Stimulated activated CD8-positive, alpha-beta memory T cell treated with anti-CD3 and anti-CD28 coated beads, Interleukin-12 subunit alpha, Interleukin-12 subunit beta, amount 100 ng/mL, for 24 hours (primary cell): Measurements from ENCODE around the gene DYNLRB1.
A peak's percentile ranks its signal among the peaks of the same experiment; 100 is the strongest.
"Not testable (repeated sequence)": the region's sequence is repeated elsewhere in the genome, so short reads cannot be mapped to it uniquely, and the experiment has no call there.

Experiments used
- DNase-seq: peaks from one replicate; pipeline ENCODE4 v3.0.0-alpha.2; 2020; ENCODE audit errors: extremely low read depth

The DYNLRB1 gene

DNA sequence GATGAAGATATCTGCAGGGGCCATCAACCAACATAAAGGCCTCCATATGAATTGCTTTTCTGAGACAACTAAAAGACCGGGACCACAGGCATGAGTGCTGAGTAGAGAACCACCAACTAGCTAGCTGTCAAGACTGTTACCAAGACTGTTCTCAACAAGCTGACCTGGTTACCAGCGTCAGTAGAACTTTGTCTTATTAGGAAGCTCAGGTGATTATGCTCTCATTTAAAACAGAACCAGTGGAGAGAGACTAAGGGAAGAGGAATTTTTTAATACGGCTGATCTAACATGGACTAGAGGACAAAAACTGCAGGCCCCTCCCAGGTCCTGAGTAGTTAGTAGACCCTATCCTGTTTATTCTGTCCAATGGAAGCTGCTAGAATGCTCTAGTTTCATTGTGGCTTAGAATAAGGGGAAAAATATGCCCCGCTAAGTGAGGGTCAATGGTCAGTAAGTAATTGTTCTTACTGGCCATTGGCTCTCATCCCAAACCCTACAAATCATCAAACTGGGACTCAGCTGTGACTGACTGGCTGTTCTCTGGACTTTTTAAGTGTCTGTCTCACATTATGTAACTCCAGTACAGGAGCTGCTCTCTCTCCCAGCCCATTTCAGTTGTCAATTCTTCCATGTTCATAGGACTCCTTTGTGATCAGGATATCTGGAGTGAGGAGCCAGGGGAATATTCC, 3.8 kb upstream of the DYNLRB1 start:
- no peak for DNase-seq

DNA sequence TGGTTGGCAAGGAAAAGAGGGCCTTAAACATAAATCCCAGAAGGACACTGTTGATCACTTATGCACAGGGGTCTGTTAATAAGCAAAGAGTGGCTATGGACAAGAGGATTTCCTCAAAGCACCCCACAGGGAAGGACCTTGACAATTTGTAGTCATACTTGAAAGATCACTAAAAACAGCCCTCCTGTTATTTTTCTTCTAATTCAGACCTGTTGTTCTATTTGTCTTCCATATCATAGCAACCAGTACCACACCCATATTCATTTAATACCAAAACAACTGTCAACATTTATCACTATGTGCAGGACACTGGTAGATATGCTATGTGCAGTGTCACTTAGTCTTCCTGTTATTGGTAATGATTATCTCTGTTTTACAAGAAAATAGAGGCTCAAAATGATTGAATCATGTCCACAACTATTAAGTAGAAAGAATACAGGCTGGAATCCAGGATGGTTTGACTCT, 3.2 kb upstream of the DYNLRB1 start:
- DNase-seq, result no peak

DNA sequence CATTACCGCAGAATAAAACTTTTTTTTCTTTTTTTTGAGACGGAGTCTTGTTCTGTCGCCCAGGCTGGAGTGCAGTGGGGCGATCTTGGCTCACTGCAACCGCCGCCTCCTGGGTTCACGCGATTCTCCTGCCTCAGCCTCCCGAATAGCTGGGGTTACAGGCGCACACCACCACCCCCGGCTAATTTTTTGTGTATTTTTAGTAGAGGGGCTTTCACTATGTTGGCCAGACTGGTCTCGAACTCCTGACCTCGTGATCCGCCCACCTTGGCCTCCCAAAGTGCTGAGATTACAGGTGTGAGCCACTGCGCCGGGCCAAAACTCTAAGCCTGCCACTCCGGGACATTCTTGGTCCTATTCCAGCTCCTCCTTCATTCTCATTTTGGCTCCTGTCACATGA, 2.2 kb upstream of the DYNLRB1 start:
- DNase-seq, result not testable (repeated sequence)

DNA sequence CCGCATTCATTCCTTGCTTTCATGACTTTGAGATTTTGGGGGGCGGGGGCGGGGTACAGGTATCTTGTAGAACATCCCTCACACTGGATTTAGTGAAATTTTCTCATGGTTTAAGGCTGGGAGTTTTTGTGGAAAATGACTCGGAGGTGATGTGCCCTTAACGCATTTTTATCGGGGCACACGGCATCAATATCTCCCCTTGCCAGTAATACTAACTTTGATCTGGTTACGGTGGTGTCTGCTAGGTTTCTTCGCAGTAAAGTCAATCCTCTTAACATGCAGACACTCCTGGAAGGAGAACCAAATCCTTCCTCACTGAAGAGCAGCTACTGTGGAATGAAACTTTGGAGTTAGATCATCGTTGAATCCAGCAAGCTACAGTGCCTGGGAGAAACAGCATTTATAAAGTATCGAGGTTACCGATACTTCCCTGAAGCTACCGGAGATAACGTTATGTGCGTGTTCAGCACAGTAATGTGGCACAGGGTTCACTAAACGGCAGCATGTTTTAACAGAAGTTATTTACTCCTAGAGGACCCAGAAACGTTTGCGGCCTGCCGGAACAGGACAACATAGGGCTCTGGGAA, 1.2 kb upstream of the DYNLRB1 start:
- DNase-seq, result no peak

DNA sequence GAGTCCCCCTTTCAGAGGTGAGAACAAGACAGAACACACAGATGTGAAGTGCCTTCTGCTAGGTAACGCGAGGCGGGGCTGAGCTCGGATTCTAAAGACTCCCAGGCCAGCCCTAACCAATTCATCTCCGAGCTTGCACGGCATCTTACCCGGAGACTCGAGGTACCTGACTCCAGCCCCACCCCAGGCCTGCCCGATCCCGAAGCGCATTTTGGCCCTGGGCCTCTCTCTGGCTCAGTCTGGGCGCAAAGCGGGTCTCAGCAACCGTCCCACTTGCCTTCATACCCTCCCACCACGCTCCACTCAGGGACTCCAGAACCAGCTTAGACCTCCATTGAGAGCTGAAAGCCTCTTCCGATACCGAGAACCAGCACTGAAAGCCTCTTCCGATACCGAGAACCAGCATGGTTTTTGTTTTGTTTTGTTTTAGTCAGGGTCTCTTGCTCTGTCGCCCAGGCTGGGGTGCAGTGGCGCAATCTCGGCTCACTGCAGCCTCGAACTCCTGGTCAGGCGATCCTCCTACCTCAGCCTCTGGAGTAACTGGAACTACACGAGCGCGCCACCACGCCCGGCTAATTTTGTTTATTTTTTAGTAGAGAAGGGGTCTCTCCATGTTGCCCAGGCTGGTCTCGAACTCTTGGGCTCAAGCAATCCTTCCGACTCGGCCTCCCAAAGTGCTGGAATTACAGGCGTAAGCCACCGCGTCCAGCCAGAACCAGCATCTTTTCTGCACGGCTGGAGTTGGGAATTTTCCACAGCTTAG, 557 bp upstream of the DYNLRB1 start:
- peak; percentile 35 for DNase-seq

DNA sequence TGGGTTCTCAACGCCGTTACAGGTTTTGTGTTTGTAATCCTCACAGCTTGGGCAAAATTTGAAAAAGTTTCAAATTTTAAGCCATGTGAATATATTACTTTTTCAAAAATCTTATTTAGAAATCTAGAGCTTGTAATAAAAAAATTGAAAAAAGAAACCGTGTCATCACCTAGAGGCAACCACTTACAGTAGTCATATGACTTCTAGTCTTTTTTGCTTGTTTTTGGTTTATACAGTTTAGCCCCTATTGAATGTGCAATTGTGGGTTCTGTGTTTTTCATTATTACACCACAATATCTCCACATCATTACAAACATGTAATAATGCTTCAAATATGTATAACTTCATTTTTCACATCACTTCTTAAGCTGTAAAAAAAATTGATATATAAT, 888 bp downstream of the DYNLRB1 start:
- no peak for DNase-seq

DNA sequence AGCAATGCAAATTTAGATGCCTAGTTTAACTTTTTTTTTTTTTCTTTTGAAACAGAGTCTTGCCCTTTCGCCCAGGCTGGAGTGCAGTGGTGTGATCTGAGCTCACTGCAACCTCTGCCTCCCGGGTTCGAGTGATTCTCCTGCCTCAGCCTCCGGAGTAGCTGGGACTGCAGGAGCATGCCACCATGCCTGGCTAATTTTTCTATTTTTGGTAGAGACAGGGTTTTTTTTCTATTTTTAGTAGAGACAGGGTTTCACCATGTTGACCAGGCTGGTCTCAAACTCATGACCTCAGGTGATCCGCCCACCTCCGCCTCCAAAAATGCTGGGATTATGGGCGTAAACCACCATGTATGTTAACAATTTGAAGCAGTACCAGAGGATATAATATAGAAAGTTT, 2.6 kb downstream of the DYNLRB1 start:
- not testable (repeated sequence) for DNase-seq

DNA sequence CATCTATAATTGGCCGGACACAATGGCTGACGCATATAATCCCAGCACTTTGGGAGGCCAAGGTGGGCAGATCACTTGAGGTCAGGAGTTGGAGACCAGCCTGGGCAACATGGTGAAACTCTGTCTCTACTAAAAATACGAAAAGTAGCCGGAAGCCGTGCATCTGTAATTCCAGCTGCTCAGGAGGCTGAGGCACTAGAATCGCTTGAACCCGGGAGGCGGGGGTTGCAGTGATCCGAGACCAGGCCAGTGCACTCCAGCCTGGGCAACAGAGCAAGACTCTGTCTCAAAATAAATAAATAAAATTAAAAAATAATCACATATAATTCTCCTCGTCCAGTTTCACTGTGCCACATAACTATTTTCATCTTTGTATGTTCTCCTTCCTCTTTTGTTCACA, 3.6 kb downstream of the DYNLRB1 start:
- not testable (repeated sequence) for DNase-seq

DNA sequence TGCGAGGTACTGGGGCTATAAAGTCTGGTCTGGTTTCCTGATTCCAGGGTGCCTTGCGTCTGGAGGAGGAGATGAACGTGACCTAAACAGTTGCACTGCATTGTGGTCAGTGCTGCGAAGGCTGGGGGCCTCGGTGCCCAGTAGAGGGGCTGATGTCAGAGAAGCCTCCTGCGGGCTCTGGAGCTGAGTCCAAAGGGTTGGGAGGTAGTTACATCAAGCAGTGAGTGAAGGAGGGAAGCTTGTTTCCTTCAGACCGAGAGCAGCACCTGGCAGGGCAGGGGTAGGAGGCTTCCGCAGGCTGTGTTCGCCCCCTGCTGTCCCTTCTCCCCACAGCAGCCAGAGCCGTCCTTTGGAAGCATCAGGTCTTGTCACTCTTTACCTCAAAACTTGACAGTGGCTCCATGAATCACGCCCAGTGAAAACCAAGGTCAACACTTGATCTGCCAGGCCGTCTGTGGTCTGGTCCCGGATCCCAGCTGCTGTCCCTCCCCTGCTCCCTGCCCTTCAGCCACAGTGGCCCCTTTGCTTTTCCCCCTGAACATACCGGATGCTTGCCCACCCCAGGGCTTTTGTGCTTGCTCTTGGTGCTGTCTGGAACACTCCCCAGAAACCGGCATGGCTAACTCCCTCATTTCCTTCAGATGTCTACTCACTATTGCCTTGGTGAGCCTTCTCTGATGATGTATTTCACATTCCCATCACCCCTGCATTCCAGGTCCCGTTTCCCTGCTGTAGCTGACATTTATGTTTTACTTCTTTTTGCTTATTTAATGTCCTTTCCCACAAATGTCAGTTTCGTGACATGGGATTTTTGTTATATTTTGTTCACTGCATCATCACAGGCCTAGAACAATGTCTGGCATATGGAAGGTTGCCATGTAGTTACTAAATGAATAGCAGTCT, 7.0 kb downstream of the DYNLRB1 start:
- DNase-seq, result no peak

DNA sequence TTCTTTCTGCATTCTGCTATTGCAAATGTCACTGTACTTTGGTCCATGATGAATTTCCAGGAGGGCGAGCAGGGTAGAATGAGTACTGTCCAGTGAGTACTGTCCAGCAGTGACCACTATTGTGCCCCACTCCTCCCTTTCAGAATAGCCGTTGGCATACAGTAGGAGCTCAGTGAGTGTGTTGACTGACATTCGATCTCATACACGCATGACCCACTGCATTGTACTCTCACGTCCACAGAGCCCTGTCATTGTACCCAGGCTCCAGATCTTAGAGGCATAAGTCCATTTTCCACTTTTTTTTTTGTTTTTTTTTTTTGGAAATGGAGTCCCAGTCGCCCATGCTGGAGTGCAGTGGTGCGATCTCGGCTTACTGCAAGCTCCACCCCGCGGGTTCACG, 8.2 kb downstream of the DYNLRB1 start:
- no peak for DNase-seq

DNA sequence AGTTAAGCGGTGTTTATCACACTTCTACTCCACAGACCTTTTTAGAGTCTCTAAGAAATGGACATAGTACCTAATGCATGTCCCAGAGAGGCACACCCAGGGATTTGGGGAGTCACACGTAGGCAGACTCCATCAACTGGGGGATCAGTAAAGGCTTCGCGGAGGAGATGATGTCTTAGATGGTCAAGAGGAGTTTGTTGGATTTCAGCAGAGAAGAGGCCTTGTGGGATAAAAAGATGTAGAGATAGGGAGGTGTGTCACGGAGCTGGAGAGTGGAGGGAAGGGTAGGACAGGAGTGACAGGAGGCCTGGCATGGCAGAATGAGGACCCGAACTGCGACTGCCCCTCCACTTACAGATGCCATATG, 9.1 kb downstream of the DYNLRB1 start:
- no peak for DNase-seq

DNA sequence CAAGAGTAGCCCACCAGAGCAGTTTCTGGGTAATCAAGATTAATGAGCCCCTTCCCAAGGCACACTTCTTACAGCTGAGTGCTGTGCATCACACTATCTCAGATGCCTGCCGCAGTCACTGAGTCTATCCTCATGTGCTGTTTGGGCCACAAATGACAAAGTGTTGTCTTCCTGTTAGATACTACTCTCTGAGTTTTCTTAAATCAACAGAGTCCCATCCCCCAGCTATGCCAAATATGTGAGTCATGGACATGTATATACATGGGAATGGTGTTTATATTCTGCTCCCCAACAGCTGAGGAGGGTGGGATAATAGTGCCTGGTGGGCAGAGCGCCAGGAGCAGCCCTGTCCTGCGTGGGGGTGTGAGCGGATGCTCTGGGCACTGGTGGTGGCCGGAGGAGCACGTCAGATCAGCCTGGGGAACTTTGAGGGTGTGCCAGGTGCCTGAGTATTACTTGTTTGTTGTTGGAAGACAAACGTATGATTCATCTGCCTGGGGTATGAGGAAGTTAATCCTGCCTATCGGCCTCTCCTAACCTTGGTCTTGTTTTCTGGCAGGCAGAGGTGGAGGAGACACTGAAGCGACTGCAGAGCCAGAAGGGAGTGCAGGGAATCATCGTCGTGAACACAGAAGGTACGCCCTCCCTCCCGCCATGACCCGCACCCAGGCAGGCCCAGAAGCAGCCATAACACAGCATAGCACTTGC, 9.6 kb downstream of the DYNLRB1 start:
- DNase-seq, result no peak

DNA sequence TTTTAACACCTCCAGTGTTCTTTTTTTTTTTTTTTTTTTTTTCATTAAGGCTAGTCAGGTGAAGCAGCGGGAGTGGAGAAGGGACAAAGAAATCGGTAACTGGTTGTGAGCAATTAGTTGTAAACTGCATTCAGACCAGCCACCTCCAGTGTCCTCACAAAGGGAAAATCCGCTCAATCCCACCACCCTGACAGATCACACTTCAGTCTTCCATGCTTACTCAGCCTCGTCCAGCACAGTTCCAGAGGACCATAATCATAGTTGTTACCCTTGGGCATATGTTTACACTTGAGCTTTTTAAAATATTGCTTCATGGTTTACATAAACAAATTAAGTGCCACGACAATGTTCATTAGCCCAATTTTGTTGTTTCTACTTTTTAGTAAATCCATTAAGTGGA, 10.2 kb downstream of the DYNLRB1 start:
- DNase-seq, result no peak

DNA sequence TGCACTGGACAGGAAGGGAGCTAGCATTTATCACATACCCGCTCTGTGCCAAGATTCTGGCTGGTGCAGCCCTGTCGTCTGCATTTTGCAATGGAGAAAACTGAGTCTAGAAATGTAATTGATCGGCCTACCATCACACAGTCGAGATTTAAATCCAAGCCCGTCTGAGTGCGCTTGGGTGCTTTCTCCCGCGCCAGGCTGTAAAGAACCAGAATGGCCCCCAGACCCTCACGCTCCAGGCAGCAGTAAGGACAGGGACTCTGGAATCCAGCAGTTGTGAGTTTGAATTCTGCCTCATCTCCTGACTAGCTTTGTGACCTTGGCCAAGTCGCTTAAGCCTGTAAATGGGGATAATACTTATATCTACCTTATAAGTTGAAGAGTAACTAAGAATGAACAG, 10.8 kb downstream of the DYNLRB1 start:
- no peak for DNase-seq

DNA sequence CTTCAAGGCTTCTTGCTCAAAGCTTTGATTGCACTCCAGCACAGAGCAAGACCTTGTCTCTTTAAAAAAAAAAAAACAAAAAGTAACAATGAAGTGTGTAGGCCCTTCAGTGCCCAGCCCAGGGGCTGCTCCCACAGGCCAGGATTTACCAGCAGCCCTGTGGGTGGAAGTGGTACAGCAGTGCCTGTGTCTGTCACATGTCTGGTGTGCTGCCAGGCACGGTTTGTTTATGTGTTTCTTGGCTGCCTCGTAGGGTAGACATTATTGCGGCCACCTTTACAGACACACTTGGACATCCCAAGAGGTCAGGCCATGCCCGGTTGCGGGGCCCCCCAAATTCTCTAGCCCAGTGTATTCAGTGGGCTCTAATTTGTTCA, 12.7 kb downstream of the DYNLRB1 start:
- no peak for DNase-seq

DNA sequence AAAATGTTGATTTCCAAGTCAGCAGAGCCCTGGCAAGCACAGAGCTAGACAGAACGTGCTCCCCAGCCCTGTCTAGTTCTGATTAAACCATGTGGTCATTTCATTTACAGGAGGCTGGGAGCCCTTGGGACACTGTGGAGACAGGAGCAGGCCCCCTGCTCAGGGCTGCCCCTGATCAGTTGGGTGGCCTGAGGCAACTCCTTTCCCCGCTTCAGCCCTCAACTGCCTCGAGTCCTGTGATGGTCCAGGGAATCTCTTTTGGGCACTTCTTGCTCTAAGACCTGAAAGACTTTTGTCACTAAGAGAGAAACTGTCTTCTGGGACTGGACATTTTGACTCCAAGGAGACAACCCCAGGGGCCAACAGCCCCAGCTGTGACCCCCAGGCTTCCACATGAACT, 13.5 kb downstream of the DYNLRB1 start:
- DNase-seq, result no peak

DNA sequence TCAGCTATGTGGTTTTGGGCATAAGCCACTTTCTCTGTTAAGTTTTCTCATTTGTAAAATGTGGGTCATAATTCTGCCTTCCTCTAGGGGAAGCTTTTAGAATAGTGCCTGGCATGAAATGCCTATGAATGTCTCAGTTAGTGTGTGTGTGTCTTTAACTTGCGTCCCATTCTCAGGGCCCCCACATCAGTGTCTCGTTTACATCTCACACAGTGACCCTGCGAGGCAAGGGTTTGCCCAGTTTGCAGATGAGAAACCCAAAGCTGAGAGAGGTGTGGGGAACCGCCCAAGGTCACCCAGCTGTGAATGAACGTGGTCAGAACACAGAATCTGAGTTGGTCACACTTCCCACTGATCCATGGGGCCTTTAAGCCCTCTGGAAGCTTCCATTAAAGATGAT, 14.1 kb downstream of the DYNLRB1 start:
- no peak for DNase-seq

DNA sequence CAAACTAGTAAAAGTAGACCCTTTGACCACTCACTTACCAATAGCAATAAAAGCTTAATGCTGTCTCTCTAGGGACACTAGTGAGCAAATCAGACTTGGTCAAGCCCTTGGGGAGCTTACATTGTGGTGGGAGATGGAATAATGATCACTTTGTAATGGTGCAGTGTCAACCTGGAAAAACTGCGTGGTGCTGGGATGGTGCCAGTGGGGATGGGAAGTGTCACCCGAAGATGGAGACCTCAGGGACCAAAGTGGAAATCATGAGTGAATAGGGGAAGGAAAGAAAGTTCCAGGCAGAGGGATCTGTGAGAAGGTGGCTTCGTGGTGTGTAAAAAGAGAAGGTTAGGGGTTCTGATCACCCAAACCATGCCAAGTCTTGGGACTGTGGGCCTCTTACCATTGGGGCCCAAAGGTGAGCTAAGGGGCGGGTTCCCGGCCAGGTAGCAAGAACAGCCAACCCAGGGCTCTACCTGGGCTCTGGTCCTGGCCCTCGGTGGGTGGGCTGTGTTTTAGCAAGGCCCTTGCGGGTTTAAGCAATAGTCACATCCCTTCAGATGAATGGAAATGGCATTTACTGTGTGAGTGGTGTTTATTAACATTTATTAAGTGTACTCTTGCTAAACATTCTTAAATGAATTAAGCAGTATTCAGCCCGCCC, 15.5 kb downstream of the DYNLRB1 start:
- no peak for DNase-seq

DNA sequence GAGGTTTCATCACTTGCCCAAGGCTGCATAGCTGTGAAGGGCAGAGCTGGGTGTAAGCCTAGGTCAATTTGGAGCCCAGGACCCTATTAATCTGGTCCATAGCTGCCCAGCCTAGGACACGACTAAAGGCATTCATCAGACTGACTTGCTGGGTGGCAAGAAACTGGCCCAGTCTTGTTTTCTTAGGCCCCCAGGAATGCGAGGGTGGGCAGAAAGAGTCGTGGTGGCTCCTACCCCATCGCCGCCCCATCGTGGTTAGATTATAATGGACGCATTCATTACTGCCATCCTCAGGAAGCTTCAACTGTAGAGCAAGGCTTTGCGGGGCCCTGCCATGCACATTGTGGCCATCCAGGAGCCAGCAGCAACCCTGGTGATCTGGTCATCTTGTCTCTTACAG, 16.1 kb downstream of the DYNLRB1 start:
- DNase-seq, result no peak

DNA sequence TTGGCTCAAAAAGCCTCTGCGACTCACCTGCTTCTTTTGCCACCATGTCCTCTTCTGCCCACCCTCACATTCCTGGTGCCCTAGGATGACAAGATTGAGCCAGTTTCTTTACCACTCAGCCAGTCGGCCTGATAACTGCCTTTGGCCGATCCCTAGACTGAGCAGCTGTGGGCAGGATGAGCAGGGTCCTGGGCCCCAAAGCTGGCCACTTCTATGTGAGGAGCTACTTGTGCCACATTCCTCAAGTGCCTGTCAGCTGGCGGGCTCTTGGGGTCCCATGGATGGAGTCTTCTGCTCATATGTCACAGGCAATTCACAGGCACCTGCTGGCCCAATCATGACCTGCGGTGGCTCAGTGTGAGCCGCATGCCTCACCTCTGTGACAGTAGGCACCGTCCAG, 16.5 kb downstream of the DYNLRB1 start:
- no peak for DNase-seq
